GM12873 (cell line): ENCODE measurements around the gene PSMD4.

Experiments used
- TF ChIP-seq, protein P1 (sequence below): IDR thresholded peaks from 2 replicates; pipeline ENCODE4 v1.5.1; 2012; ENCODE audit warnings: low read depth, mild to moderate bottlenecking, moderate library complexity, low read length, control low read depth; ENCODE audit not compliant: insufficient read depth; ENCODE audit errors: missing control alignments

The PSMD4 gene

DNA sequence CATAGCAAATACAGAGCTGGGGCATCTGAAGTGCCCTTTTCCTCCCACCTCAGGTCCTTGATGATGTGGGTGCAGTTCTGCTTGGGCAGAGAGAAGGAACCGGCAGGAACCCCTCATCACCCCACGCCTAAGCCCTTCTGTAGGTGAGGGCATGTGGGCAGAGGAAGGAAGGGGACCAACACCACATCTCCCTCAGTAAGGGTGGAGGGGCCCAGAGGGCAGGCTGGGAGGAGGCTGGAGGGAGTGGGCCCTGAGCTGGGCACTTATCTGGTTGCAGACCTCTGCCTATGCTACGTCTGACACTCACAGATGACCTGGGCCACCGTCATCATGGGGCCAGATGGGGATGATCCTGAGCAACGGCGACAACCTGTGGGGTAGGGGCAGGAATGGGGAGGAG is 38.6 kb downstream of the PSMD4 start:
- TF ChIP-seq, protein P1, sequence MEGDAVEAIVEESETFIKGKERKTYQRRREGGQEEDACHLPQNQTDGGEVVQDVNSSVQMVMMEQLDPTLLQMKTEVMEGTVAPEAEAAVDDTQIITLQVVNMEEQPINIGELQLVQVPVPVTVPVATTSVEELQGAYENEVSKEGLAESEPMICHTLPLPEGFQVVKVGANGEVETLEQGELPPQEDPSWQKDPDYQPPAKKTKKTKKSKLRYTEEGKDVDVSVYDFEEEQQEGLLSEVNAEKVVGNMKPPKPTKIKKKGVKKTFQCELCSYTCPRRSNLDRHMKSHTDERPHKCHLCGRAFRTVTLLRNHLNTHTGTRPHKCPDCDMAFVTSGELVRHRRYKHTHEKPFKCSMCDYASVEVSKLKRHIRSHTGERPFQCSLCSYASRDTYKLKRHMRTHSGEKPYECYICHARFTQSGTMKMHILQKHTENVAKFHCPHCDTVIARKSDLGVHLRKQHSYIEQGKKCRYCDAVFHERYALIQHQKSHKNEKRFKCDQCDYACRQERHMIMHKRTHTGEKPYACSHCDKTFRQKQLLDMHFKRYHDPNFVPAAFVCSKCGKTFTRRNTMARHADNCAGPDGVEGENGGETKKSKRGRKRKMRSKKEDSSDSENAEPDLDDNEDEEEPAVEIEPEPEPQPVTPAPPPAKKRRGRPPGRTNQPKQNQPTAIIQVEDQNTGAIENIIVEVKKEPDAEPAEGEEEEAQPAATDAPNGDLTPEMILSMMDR = no peak

DNA sequence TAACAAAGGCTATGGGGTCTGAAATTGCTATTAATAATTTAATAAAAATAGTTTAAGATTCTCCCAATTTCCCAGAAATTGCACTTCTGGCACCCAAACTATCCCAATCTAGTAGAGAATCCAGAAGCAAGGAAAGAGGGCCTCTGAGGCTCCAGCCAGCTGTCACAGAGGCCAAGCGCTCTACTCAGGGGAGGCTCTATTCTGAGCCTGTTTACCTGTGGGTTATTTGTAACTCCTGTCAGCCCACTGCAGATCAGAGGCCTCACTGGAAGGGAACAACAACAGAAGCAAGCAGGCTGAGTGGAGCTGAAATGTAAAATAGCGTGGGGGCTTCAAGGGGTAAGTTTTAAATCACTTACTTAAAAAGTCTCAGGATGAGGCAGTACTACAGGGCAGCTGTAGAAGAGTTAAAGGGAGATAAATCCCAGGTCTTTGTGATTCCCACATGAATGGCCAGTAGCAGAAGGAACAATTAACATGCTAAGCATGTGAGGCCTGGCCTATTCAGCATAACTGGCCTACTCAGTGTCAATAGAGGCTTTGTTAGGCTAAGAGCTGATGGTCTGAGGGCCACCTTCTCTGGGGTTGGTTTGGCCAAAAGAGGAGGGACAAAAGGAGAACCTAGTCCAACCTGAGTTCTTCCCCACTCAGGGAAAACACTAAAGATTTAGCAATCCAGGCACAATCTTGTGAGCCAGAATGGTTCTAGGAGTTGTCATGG is 40.4 kb downstream of the PSMD4 start:
- TF ChIP-seq, protein P1 = no peak

DNA sequence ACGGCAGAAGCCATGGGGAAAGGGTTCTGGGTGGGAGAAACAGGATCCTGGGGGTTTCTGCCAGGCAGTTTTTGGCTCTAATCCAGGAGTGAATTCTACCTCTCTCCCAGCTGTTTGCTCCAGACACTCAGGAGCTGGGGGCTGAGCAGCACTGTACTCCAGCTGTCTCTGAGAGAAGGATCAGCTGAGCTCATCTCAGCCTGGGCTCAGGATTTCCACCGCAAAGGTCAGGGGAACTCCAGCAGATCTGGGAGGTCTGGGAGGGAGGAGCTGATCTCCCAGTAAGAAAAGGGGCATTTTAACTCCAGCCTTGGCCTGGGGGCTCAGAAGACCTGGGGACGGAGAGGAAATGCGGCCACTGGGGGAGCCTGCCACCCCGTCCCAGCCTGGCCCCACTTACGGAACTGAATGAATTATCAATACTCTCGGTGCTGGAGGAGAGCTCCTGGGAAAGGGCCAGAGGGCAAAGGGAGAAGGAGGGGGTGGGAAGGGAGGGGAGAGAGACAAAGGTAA is 55.3 kb downstream of the PSMD4 start:
- TF ChIP-seq, protein P1 = no peak

DNA sequence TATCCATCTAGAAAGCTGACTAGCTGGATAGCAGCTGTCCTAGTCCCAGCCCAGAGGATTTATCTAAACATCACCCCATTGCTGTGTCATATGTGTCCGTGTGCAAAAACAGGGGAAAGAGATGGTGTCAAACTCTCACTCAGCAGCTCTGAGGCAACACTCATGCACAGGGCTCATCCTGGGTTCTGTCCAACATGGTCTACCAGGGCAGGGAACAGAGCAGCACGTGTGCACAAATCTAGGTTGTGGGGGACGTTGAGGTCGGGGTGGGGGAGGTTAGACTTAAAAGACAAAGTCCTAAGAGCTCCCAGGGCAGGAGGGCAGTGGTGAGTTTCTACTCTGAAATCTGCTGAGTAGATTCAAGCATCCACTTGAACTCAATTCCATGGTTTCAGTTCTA is 56.5 kb downstream of the PSMD4 start:
- TF ChIP-seq, protein P1 = no peak

DNA sequence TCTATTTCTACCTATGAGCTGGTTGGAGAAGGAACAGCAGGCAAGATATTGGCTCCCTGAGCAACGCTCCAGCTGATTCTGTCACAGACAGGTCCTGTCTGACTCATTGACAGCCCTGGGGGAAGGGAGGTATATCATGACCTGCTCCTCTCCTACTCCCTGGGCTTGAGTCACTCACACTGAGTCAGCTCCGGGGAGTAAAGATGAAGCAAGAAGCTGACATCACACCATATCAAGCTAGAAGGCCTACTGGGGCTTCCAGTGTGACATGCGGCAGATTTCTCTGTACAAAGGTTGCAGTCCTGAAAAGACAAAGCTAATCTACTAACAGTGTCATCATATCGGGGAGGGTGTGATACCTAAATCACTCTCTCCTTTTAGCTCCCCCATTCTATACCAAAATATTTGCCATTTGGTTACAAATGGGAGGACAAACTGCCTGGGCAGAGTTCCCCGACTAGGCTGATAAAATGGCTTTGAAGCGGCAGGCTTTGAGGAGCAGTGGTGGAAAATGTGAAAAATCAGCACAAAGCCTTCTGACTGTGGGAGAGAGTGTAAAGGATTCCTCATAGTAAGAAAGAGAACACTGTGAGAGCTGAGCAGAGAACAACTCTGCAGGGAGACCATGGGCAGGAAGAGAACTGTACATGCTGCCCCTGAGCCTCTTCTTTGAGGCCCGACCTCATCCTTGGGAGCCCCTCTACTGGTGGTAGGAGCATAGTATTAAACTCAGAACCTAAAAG is 57.2 kb downstream of the PSMD4 start:
- TF ChIP-seq, protein P1 = no peak

DNA sequence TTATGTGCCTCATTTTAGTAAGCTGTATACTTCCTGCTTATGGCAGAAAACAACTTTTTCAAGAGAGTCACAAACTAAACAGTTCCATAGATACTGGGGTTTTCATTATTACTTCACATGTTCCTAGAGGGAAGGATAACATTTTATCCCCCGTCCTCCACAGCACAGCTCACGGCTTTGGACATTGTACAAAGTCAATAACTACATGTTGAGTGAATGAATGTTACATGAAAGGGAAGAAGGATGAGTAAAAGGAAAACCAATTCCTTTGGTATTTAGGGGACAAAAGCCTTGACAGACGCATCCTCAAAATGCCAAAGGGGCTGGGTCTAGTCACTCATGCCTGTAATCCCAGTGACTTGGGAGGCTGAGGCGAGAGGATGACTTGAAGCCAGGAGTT is 57.9 kb downstream of the PSMD4 start:
- TF ChIP-seq, protein P1 = no peak

DNA sequence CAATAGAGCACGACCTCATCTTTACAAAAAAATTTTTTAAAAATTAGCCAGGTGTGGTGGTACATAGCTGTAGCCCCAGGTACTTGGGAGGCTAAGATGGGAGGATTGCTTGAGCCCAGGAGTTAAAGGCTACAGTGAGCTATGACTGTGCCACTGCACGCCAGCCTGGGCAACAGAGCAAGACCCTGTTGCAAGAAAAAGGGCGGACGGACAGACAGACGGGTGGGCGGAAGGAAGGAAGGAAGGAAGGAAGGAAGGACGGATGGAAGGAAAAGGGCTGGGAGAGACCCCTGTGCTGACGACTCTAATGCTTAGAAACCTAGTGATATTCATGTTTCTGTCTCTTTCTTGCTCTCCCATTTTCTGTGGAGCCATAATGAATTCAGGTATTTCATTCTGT is 58.3 kb downstream of the PSMD4 start:
- TF ChIP-seq, protein P1 = no peak
